IgD-negative memory B cell (primary cell): ENCODE measurements around the gene MRPL17. TPM values are rescaled to one million over a fixed set of nuclear protein-coding genes. Genes with fewer than 3 reads are reported as not detected.

Experiments used
- H3K27ac Mint-ChIP-seq, 3 donors: one replicate each; pipeline ENCODE4 v1.8.0; 2020 to 2022; ENCODE audit warnings: mild to moderate bottlenecking in 3 of 3, mixed read lengths in 3 of 3, moderate library complexity in 1 of 3
- H3K27me3 Mint-ChIP-seq: one replicate; pipeline ENCODE4 v1.8.0; 2021; ENCODE audit warnings: mixed read lengths
- H3K36me3 Mint-ChIP-seq: one replicate; pipeline ENCODE4 v1.8.0; 2020; ENCODE audit warnings: mild to moderate bottlenecking, mixed read lengths
- H3K4me1 Mint-ChIP-seq, 3 donors: one replicate each; pipeline ENCODE4 v1.8.0; 2020 to 2022; ENCODE audit warnings: mixed read lengths in 3 of 3, mild to moderate bottlenecking in 1 of 3
- H3K4me3 Mint-ChIP-seq, 4 donors: one replicate each; pipeline ENCODE4 v1.8.0; 2020 to 2022; ENCODE audit warnings: mild to moderate bottlenecking in 4 of 4, mixed read lengths in 4 of 4, moderate library complexity in 3 of 4
- H3K9me3 Mint-ChIP-seq, 3 donors: one replicate each; pipeline ENCODE4 v1.8.0; 2020 to 2021; ENCODE audit warnings: mixed read lengths in 3 of 3, mild to moderate bottlenecking in 1 of 3
- polyA plus RNA-seq: library from polyadenylated mRNA; unstranded; fragments of 300-500 nt; fragmentation: Illumina TruSeq; gene quantifications from one replicate; pipeline ENCODE4 v1.2.3, GENCODE V29; 2021

Gene MRPL17
- polyA plus RNA-seq, 1 donor from 2014 or later: 15.8 TPM

DNA sequence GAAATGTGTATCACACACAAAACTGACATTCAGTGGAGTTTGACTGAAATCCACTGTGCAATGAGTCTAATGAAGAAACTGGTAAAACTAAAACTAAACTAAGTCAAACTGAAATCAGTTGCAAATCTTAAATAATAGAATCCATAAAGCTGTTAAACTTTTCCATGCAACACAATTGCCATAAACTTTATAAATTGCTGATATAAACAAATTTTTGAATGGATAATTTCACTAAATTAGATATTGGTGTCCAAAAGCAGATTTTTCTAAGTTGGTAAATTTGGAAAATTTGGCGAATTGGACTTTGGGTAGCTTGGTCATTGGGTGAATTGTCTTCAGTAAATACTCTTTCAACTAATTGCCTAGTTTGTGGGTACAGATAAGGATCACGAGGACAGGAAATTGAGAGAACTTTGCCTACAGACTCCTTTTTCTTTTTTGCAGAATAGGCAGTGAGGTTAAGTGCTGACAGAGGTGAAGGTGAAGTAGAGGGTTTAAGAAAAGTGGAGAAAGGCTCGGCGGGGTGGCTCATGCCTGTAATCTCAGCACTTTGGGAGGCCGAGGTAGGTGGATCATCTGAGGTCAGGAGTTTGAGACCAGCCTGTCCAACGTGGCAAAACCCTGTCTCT is 12.8 kb downstream of the MRPL17 start:
- peaks cover 5% of the 10 kb centered on the region for H3K36me3 Mint-ChIP-seq
- no peaks in the 10 kb centered on the region for H3K9me3 Mint-ChIP-seq
- no peak overlapping the region for H3K4me3 Mint-ChIP-seq
- H3K4me1 Mint-ChIP-seq: peaks cover 0 to 10% (median 6%) of the 10 kb centered on the region in 3 donors
- H3K27ac Mint-ChIP-seq: no peak overlapping the region
- no peaks in the 10 kb centered on the region for H3K27me3 Mint-ChIP-seq

GRCh38 chr11:6667733-6668374 is 15.3 kb downstream of the MRPL17 start:
- H3K36me3 Mint-ChIP-seq: peaks cover 4% of the 10 kb centered on the region
- H3K27ac Mint-ChIP-seq: peak overlapping the region in 1 of 3 donors; percentile 21
- peaks cover 0 to 10% (median 6%) of the 10 kb centered on the region in 3 donors for H3K4me1 Mint-ChIP-seq
- no peaks in the 10 kb centered on the region for H3K9me3 Mint-ChIP-seq
- no peak overlapping the region for H3K4me3 Mint-ChIP-seq
- H3K27me3 Mint-ChIP-seq: no peaks in the 10 kb centered on the region

GRCh38 chr11:6666302-6667183 is 16.6 kb downstream of the MRPL17 start:
- H3K4me1 Mint-ChIP-seq: peaks cover 0 to 8% (median 4%) of the 10 kb centered on the region in 3 donors
- no peaks in the 10 kb centered on the region for H3K9me3 Mint-ChIP-seq
- no peaks in the 10 kb centered on the region for H3K27me3 Mint-ChIP-seq
- no peaks in the 10 kb centered on the region for H3K36me3 Mint-ChIP-seq
- H3K4me3 Mint-ChIP-seq: no peak overlapping the region
- peak overlapping the region in 1 of 3 donors; percentile 5 for H3K27ac Mint-ChIP-seq

DNA sequence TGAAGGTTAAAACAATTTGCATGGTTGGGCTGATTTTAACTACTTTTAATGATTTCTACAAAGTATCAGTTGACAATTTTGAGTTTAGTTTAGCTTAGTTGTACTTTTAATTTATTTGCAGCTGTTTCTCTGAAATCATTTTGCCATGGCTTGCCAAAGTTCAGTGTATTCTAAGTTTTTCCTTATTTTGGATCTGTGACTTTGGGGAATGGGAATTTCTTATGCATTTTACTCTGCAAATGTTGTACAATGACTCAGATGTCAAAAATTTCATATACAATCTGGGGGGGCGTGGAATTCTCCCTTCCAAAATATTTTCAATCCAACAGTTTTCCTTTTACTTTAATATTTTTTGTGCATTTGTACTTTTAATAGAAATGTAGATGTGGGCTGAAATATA is 18.6 kb downstream of the MRPL17 start:
- Mint-ChIP-seq H3K9me3 (no peaks in the 10 kb centered on the region), H3K4me1 (peaks cover 0 to 8% (median 4%) of the 10 kb centered on the region in 3 donors), H3K4me3 (no peak overlapping the region), H3K36me3 (no peaks in the 10 kb centered on the region), H3K27me3 (no peaks in the 10 kb centered on the region), H3K27ac (no peak overlapping the region)

GRCh38 chr11:6663794-6664469 is 19.2 kb downstream of the MRPL17 start:
- Mint-ChIP-seq H3K36me3 (no peaks in the 10 kb centered on the region), H3K27me3 (no peaks in the 10 kb centered on the region), H3K9me3 (no peaks in the 10 kb centered on the region), H3K27ac (peak overlapping the region in 1 of 3 donors; percentile 83), H3K4me3 (peak overlapping the region in 1 of 4 donors; percentile 12), H3K4me1 (peaks cover 0 to 8% (median 4%) of the 10 kb centered on the region in 3 donors)

GRCh38 chr11:6660712-6661111 is 22.4 kb downstream of the MRPL17 start:
- Mint-ChIP-seq H3K9me3 (no peaks in the 10 kb centered on the region), H3K4me1 (no peaks in the 10 kb centered on the region), H3K27ac (no peak overlapping the region), H3K4me3 (no peak overlapping the region), H3K36me3 (no peaks in the 10 kb centered on the region), H3K27me3 (peaks cover 13% of the 10 kb centered on the region)

DNA sequence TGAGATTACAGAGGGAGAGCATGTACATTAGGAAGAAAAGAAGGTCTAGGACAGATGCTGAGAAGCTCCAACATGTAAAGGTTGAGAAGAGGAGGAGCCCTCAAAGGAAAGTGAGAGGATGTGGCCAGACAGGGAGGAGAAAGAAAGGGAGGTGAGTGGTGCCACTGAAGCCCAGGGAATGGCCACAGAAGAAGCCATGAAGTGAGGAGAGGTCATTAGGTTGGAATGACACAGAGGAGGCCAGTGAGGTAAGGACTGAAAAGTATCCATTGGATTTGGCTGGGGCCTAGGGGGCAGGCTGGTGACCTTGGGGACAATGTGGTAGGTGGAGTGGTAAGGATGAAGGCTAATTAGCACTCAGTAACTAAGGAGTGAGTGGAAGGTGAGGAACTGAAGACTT is 24.5 kb downstream of the MRPL17 start:
- H3K4me1 Mint-ChIP-seq: no peaks in the 10 kb centered on the region
- no peak overlapping the region for H3K27ac Mint-ChIP-seq
- no peaks in the 10 kb centered on the region for H3K36me3 Mint-ChIP-seq
- no peak overlapping the region for H3K4me3 Mint-ChIP-seq
- H3K9me3 Mint-ChIP-seq: no peaks in the 10 kb centered on the region
- peaks cover 13% of the 10 kb centered on the region for H3K27me3 Mint-ChIP-seq

- Mint-ChIP-seq H3K27ac (no peak overlapping the region), H3K4me3 (peak overlapping the region in 3 of 4 donors; percentile 46 to 69 (median 51)), H3K4me1 (no peaks in the 10 kb centered on the region), H3K9me3 (no peaks in the 10 kb centered on the region), H3K27me3 (peaks cover 13% of the 10 kb centered on the region), H3K36me3 (no peaks in the 10 kb centered on the region)
Measured at GRCh38 chr11:6657346-6657745, 25.8 kb downstream of the MRPL17 start.

- Mint-ChIP-seq H3K27me3 (peaks cover 13% of the 10 kb centered on the region), H3K9me3 (no peaks in the 10 kb centered on the region), H3K36me3 (no peaks in the 10 kb centered on the region), H3K27ac (no peak overlapping the region), H3K4me1 (no peaks in the 10 kb centered on the region), H3K4me3 (peak overlapping the region; percentile 38 to 69 (median 56))
Measured at GRCh38 chr11:6656936-6657335, 26.2 kb downstream of the MRPL17 start.

DNA sequence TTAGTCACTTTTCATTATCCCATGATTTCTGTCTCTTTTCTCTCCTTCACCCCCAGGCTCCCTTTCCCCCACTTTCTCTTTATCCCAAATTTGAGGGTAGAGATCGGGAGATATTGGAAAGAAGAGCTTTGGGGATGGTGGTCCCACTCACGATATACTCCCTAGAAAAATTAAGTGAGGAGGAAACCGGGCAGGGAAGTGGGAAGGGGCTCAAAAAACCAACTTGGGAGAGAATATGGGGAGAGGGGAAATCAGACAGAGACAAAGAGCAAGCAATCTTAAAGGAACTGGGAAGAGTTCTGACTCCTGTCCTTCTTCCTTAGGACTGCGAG is 26.6 kb downstream of the MRPL17 start:
- Mint-ChIP-seq H3K4me1 (no peaks in the 10 kb centered on the region), H3K27ac (no peak overlapping the region), H3K27me3 (peaks cover 13% of the 10 kb centered on the region), H3K36me3 (no peaks in the 10 kb centered on the region), H3K4me3 (peak overlapping the region in 3 of 4 donors; percentile 46 to 76 (median 65)), H3K9me3 (no peaks in the 10 kb centered on the region)

GRCh38 chr11:6655790-6656583 is 27.2 kb downstream of the MRPL17 start, which contains the start of gene DCHS1:
Gene DCHS1 (minus strand): TSS chr11:6655809. CDS start chr11:6641613, 14,196 bp downstream.
- H3K27ac Mint-ChIP-seq: no peak within 1 kb of the TSS

DNA sequence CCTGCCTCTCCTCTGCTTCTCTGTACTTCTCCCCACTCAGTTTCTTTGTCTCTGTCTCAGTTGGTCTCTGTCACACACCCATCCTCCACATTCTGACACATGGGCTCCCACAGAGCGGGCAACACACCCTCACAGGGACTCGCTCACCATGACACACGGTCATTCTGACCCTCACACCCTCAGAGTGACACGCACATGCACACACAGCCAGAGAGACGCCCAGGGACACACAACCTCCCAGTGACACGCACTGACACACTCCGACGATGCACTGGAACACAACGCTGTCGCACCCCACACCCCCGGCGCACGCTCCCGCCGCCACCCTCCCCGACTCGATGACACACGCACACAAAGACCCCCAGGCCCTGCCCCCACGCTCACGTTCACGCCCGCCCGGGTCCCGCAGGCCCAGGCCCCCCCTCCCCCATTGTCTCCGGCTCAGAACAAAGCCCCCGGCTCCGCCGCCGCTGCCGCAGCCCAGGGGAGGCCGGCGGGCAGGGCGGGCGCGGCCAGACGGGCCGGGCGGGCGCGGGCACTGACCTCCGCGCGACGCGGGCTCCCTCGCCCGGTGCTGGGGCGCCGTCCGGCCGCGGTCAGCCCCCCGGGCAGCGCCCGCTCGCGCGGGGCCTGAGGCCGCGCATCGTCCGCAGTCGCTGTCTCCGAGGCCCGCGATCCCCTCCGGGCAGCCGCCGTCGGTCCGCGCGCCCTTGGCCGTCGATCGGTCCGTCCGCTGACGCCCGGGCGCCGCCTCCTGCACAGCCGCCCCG is 27.9 kb downstream of the MRPL17 start:
- Mint-ChIP-seq H3K9me3 (no peaks in the 10 kb centered on the region), H3K4me3 (no peak overlapping the region), H3K27me3 (peaks cover 13% of the 10 kb centered on the region), H3K36me3 (no peaks in the 10 kb centered on the region), H3K4me1 (no peaks in the 10 kb centered on the region), H3K27ac (no peak overlapping the region)

More at GRCh38 chr11:6655790-6656583, 27.2 kb downstream of the MRPL17 start, which contains the start of gene DCHS1:
- H3K4me3 Mint-ChIP-seq: peak within 1 kb of the TSS; percentile 17 to 76 (median 56)
- no peaks in the 10 kb centered on the region for H3K36me3 Mint-ChIP-seq
- no peaks in the 10 kb centered on the region for H3K9me3 Mint-ChIP-seq
- H3K4me1 Mint-ChIP-seq: no peaks in the 10 kb centered on the region
- peaks cover 13% of the 10 kb centered on the region for H3K27me3 Mint-ChIP-seq

GRCh38 chr11:6654281-6655019 is 28.7 kb downstream of the MRPL17 start:
- H3K36me3 Mint-ChIP-seq: no peaks in the 10 kb centered on the region
- H3K27me3 Mint-ChIP-seq: peaks cover 13% of the 10 kb centered on the region
- no peak overlapping the region for H3K27ac Mint-ChIP-seq
- no peak overlapping the region for H3K4me3 Mint-ChIP-seq
- H3K9me3 Mint-ChIP-seq: no peaks in the 10 kb centered on the region
- no peaks in the 10 kb centered on the region for H3K4me1 Mint-ChIP-seq
